HG03280 (cell line): Measurements from ENCODE around the gene MCM5.

Experiments used
- ATAC-seq: cut with Tn5 transposase; IDR thresholded peaks from one replicate; pipeline ENCODE4 v1.9.1; 2021; ENCODE audit warnings: mild to moderate bottlenecking, moderate library complexity; ENCODE audit not compliant: unreplicated experiment

The MCM5 gene

DNA sequence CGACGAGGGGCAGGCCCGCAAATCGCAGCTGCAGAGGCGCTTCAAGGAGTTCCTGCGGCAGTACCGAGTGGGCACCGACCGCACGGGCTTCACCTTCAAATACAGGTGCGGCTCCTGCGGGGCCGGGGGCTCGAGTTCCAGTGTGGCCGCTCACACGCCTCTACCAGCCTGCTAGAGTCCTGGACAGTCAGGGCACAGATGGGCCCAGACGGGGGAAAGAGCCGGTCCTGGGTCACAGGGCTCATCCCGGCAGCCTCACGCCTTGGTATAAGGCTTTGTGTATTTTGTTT lies 506 bp downstream of the MCM5 start:
- ATAC-seq, result no peak

- no peak for ATAC-seq
Measured at GRCh38 chr22:35401863-35402262, 1.9 kb downstream of the MCM5 start.

GRCh38 chr22:35403356-35403755 lies 3.4 kb downstream of the MCM5 start:
- ATAC-seq, result no peak

DNA sequence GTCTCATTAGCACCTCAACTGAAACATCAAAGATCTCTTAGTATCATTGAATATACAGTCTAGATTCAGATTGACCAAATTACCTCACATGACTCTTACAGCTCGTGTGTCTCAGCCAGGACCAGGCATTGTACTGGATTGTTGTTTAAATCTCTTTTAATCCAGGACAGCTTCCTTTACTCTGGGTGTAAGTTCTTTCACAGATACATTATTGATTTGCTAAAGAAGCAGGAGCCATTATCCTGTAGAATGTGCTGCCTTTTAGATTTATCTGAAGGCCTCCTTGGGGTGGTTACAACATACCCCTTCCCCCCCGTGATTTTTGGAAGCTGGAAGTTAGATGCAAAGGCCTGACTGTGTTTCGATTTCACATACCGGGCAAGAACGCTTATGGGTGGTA lies 4.2 kb downstream of the MCM5 start:
- ATAC-seq, result no peak

DNA sequence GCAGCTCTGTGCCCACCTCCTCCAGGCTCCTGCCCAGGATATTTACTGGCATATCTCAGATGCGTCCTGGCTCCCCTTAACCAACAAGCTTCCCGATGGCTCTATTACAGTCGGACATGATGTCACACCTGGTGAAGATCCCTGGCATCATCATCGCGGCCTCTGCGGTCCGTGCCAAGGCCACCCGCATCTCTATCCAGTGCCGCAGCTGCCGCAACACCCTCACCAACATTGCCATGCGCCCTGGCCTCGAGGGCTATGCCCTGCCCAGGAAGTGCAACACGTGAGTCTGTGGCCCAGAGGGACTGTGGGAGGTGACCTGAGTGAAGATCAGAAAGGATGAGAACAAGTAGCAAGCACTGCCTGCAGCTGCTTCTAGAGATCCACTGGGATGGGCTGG lies 6.5 kb downstream of the MCM5 start:
- no peak for ATAC-seq

DNA sequence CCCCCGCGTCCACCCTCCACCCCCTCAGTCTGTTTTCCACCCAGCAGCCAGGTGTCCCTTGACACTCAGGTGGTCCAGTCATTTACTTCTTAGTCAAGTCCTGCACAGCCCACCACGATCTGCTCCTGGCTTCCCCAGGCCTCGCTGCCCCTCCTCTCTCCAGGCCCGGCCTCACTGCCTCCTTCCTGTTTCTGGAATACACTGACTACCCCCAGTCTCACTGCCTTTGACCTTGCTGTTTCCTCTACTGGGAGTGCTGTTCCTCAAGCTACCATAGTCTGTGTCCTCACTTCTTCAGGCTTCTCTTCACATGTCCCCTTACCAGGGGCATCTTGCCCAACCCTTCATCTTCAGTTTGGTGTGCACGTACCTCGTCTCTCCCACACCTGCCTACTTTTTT lies 7.4 kb downstream of the MCM5 start:
- no peak for ATAC-seq

DNA sequence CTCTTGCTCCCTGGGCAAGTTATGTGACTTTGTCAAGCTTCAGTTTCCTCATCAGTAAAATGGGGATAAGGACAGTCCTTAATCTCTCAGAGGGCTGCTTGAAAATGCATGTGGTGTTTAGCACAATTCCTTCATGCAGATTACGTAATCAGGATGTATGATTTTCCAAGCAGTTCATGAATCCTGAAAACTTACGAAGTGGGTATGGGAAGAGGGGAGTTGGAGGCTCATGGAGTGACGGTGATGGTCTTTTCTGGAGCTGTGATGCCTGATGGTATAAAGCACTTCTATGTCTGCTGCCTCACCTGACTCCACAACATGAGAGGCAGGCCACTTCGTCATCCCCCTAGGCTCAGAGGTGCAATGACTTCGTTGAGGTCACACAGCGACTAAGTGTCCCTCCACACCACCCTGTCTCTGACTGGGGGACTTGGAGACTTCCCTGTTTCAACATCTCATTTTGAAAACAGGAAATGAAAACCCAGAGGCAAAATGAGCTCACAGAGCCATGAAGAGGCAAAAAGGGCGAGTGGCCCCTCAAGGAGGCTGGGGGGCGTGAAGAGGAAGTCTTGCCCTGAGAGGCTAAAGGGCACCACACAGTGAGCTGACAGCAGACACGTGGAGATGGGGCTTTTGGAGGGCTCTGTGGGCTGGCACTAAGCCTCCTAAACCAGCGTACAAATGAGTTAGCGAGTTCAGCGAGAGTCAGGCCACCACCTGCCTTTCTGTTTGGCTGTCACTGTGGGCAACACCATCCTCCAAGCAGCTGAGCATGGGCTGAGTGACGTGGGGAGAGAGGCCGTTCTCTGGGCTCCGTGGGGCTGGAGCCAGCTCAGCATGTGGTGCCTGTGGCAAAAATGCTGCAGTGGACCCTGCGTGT lies 10.1 kb downstream of the MCM5 start:
- peak; percentile 53 for ATAC-seq

DNA sequence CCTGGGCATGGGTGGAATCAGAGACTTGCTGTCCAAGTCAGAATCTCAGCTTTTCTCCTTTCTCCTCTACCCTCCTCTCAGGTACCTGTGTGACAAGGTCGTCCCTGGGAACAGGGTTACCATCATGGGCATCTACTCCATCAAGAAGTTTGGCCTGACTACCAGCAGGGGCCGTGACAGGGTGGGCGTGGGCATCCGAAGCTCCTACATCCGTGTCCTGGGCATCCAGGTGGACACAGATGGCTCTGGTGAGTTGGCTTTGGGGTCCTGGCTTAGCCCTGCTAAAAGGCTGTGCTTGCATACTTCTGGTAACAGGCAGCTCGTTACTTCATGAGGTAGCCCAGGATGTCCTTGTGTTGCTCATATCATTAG lies 10.7 kb downstream of the MCM5 start:
- ATAC-seq, result no peak

GRCh38 chr22:35411102-35411501 lies 11.2 kb downstream of the MCM5 start:
- no peak for ATAC-seq

GRCh38 chr22:35413624-35414023 lies 13.7 kb downstream of the MCM5 start:
- no peak for ATAC-seq

- no peak for ATAC-seq
Measured at GRCh38 chr22:35417606-35418005, 17.7 kb downstream of the MCM5 start.

DNA sequence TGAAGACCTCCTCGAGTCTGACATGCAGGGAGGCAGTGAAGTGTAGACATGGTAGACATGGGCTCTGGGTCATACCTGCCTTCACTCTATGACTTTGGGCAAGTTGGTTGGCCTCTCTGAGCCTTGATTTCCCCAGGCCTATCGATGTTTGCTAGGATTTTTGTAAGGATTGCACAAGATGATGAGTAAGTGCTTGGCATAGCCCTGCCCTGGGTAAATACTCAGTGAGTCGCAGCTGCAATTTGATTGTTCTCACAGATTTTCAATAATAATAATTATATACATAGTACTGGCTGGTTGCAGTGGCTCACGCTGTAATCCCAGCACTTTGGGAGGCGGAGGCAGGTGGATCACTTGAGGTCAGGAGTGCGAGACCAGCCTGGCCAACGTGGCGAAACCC lies 18.1 kb downstream of the MCM5 start:
- ATAC-seq, result no peak

- ATAC-seq, result no peak
Measured at GRCh38 chr22:35418731-35419130, 18.8 kb downstream of the MCM5 start.

DNA sequence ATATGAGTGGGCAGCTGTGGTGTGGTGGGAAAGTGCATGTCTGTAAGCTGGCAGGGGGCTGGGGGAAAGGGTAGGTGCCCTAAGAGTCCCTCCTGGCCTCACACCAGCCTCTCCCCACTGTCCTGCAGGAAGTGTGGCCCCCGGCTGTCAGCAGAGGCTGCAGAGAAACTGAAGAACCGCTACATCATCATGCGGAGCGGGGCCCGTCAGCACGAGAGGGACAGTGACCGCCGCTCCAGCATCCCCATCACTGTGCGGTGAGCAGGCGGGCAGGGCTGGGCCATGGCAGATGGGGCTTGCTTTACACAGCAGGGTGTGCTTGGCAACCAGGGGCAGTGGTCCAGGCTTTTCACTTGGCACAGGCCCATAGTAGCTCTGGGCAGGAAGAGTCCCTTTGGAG lies 19.8 kb downstream of the MCM5 start:
- ATAC-seq, result no peak

- no peak for ATAC-seq
Measured at GRCh38 chr22:35421121-35421520, 21.2 kb downstream of the MCM5 start.

DNA sequence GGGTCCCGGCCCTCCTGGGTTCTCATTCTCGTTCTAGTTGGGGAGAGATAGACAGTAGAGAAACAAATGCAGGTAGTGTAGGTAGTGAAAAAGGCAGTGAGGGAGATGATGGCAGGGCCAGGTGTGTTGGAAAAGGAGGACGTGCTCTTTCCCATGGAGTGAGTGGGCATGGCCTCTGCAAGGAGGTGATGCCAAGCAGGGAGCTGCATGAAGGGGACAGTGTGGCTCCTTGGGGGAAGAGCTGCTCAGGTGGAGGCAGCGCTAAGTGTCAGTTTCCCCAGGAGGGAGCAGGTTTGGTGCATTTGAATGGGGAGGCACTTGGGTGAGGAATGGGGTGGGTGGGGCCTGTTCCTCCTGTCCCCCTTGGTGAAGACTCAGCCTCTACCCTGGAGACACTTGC lies 22.2 kb downstream of the MCM5 start:
- ATAC-seq, result no peak

GRCh38 chr22:35422936-35423335 lies 23.0 kb downstream of the MCM5 start:
- ATAC-seq, result no peak

GRCh38 chr22:35424081-35424480 lies 24.1 kb downstream of the MCM5 start:
- ATAC-seq, result no peak

GRCh38 chr22:35424761-35425160 lies 24.8 kb downstream of the MCM5 start:
- ATAC-seq, result no peak

DNA sequence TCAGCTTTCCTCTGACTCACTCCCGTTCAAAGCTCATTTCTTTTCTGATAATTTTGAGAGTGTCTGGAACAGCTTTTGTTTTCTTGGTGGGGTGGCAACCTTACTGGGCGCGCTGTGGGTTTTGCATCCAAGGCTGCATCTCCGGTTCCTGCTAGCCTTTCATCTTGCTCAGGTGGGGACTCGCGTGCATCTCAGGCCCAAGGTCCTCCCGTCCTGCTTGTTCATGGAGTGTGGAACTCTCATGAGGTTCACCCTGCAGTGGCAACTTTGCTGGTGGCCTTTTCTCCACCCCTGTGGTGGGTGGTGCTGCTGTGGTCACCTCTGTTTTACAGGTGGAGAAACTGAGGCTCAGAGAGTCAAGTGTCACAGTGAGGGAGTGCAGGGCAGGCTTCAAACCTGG lies 25.6 kb downstream of the MCM5 start:
- ATAC-seq, result no peak

DNA sequence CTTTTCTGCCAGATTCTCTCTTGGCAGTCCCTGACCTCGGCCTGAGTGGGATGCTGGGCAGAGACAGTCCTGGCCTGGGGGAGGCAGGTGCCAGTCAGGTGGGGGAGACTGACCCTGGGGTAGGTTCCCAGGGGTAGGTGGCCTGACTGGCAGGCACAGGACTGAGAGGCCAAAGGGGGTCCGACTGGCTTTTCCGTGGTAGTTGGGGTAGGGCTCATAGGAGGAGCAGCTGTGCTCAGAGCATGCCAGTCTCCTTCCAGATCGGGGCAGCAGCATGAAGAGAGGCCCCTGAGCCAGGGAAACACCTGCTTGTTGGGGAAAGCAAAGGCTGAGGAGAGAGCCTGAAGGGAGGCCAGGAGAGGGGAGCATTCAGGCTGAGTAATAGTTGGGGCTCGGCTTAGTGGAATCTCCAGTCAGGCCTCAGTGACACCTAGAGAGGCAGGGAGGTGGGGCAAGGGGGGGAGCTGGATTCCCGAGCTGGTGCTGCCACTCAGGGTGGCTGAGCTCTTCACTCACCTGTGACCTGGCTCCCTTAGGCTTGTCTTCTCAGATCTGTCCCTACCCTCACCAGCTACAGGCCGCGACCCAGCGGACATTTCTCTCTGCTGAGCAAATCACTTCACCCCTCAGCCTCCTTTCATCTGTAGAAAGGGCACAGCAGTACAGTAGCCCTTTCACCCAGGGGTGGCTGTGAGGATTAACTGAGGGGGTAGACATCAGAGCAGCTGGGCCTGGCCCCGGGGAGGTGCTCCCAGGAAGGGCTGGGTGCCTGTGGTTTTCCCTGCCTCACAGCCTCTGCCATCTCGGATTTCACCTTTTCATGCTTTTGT lies 26.2 kb downstream of the MCM5 start:
- no peak for ATAC-seq

DNA sequence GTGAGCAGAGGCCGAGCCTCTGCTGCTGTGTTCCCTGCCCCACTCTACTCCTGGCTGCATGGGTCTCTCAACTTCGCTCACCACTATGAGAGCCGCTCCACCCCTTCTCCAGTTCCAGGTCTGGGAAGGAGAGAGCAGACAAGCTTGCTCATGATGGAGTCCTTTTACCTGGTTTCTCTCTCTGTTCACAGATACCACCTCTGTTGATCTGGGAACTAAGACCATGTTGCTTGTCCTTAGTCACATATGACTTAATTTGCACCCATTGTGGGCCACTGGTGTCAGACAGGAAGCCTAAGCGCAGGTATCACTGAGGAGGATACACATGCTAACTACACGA lies 26.8 kb downstream of the MCM5 start:
- ATAC-seq, result no peak

DNA sequence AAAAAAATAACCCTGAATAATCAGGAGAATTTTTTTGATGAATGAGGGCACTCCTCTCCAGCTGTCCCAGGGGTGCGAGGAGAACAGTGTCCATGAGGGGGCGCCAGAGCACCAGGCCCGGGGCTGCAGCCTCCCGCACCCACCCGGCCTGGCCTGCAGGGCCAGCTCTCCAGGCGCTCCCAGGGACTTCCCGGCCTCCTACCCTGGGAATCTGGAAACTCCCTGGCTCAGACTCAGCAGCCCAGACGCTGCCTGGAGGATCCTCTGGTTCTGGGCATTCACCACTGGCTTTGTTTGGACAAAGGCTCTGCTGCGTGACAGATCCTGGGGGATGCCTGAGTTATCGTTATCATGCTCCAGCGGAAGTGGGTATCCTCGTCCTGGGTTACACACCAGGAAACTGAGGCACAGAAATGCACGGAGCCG lies 31.0 kb downstream of the MCM5 start:
- no peak for ATAC-seq
